H9 (cell line): ENCODE measurements around the gene WFS1. TPM values are rescaled to one million over a fixed set of nuclear protein-coding genes. Genes with fewer than 3 reads are reported as not detected.

Source experiments
- DNase-seq: peaks from one replicate; pipeline ENCODE4 v3.0.0-alpha.2; 2017
- H2AFZ ChIP-seq: one replicate; pipeline ENCODE4 v1.6.1; 2013; ENCODE audit warnings: mild to moderate bottlenecking, low read length, control low read depth, moderate library complexity
- H2AK5ac ChIP-seq: 2 replicates; pipeline ENCODE4 v1.6.1; 2013; ENCODE audit warnings: low read length, control low read depth, mixed read lengths; ENCODE audit not compliant: insufficient read length
- H2BK120ac ChIP-seq: one replicate; pipeline ENCODE4 v1.6.1; 2013; ENCODE audit warnings: low read depth, mild to moderate bottlenecking, low read length, control low read depth, inconsistent platforms; ENCODE audit not compliant: poor library complexity, severe bottlenecking
- H2BK12ac ChIP-seq: 2 replicates; pipeline ENCODE4 v1.6.1; 2013; ENCODE audit warnings: low read length, control low read depth, mixed read lengths, low read depth; ENCODE audit not compliant: insufficient read length
- H2BK15ac ChIP-seq: 2 replicates; pipeline ENCODE4 v1.6.1; 2013; ENCODE audit warnings: low read depth, low read length, control low read depth
- H2BK20ac ChIP-seq: one replicate; pipeline ENCODE4 v1.6.1; 2013; ENCODE audit warnings: low read depth, mild to moderate bottlenecking, low read length, control low read depth, inconsistent platforms; ENCODE audit not compliant: poor library complexity, severe bottlenecking
- H2BK5ac ChIP-seq: 2 replicates; pipeline ENCODE4 v1.6.1; 2013; ENCODE audit warnings: low read length, control low read depth, mixed read lengths; ENCODE audit not compliant: insufficient read length
- H3K14ac ChIP-seq: 2 replicates; pipeline ENCODE4 v1.6.1; 2013; ENCODE audit warnings: low read length, control low read depth; ENCODE audit not compliant: insufficient read depth
- H3K18ac ChIP-seq: 2 replicates; pipeline ENCODE4 v1.6.1; 2013; ENCODE audit warnings: low read depth, mild to moderate bottlenecking, mixed read lengths, low read length, control low read depth; ENCODE audit not compliant: insufficient read length
- H3K23ac ChIP-seq: 2 replicates; pipeline ENCODE4 v1.6.1; 2013; ENCODE audit warnings: low read length, control low read depth, mixed read lengths, low read depth; ENCODE audit not compliant: insufficient read length
- H3K23me2 ChIP-seq: 2 replicates; pipeline ENCODE4 v1.6.1; 2013; ENCODE audit warnings: low read depth, mild to moderate bottlenecking, mixed read lengths, low read length, control low read depth; ENCODE audit not compliant: insufficient read length, poor library complexity, severe bottlenecking
- H3K27ac ChIP-seq: 2 replicates; pipeline ENCODE4 v1.5.1; 2013; ENCODE audit warnings: low read length, control low read depth, mixed read lengths, low read depth; ENCODE audit not compliant: insufficient read length
- H3K27me3 ChIP-seq: 2 replicates; pipeline ENCODE4 v1.6.1; 2013; ENCODE audit warnings: low read length, control low read depth, inconsistent platforms; ENCODE audit not compliant: insufficient read depth
- H3K4ac ChIP-seq: 2 replicates; pipeline ENCODE4 v1.6.1; 2013; ENCODE audit warnings: low read depth, mild to moderate bottlenecking, control low read depth, inconsistent platforms, low read length, moderate library complexity
- H3K4me1 ChIP-seq: 2 replicates; pipeline ENCODE4 v1.6.1; 2013; ENCODE audit warnings: low read length, control low read depth, inconsistent platforms; ENCODE audit not compliant: insufficient read depth
- H3K4me2 ChIP-seq: 2 replicates; pipeline ENCODE4 v1.6.1; 2013; ENCODE audit warnings: low read length, control low read depth, mixed read lengths; ENCODE audit not compliant: insufficient read length, insufficient read depth
- H3K56ac ChIP-seq: 2 replicates; pipeline ENCODE4 v1.6.1; 2013; ENCODE audit warnings: low read depth, mild to moderate bottlenecking, mixed read lengths, low read length, control low read depth; ENCODE audit not compliant: insufficient read length
- H3K79me1 ChIP-seq: 2 replicates; pipeline ENCODE4 v1.6.1; 2013; ENCODE audit warnings: low read depth, mild to moderate bottlenecking, moderate library complexity, low read length, control low read depth, inconsistent platforms; ENCODE audit not compliant: insufficient read depth, poor library complexity, severe bottlenecking
- H3K79me2 ChIP-seq: 2 replicates; pipeline ENCODE4 v1.6.1; 2013; ENCODE audit warnings: low read length, control low read depth, inconsistent platforms; ENCODE audit not compliant: insufficient read depth
- H3K9ac ChIP-seq: 2 replicates; pipeline ENCODE4 v1.6.1; 2013; ENCODE audit warnings: low read length, control low read depth, mixed read lengths; ENCODE audit not compliant: insufficient read length; ENCODE audit errors: extremely low read depth
- H3K9me3 ChIP-seq: one replicate; pipeline ENCODE4 v1.6.1; 2013; ENCODE audit warnings: low read depth, low read length, inconsistent platforms; ENCODE audit not compliant: control insufficient read depth
- H3T11ph ChIP-seq: one replicate; pipeline ENCODE4 v1.6.1; 2013; ENCODE audit warnings: mild to moderate bottlenecking, low read length, control low read depth, inconsistent platforms
- H4K20me1 ChIP-seq: one replicate; pipeline ENCODE4 v1.6.1; 2013; ENCODE audit not compliant: control insufficient read depth, insufficient read length, insufficient read depth
- H4K5ac ChIP-seq: 2 replicates; pipeline ENCODE4 v1.6.1; 2013; ENCODE audit warnings: low read depth, mild to moderate bottlenecking, mixed read lengths, low read length, control low read depth; ENCODE audit not compliant: insufficient read length
- H4K8ac ChIP-seq: replicated peaks from 2 replicates; pipeline ENCODE4 v1.6.1; 2013; ENCODE audit warnings: low read length, control low read depth, mixed read lengths, low read depth; ENCODE audit not compliant: insufficient read length
- H4K91ac ChIP-seq: 2 replicates; pipeline ENCODE4 v1.6.1; 2013; ENCODE audit warnings: low read depth, mild to moderate bottlenecking, moderate library complexity, mixed read lengths, low read length, control low read depth; ENCODE audit not compliant: insufficient read length
- H3K27ac Mint-ChIP-seq, 3 experiments: 2 replicates in 2 of 3; 3 replicates in 1 of 3; pipeline ENCODE4 v1.8.0; 2020 to 2021; ENCODE audit warnings: mixed read lengths in 3 of 3, mild to moderate bottlenecking in 1 of 3, moderate library complexity in 1 of 3
- H3K27me3 Mint-ChIP-seq: 2 replicates; pipeline ENCODE4 v1.8.0; 2021; ENCODE audit warnings: low read depth, mild to moderate bottlenecking, moderate library complexity, mixed read lengths
- H3K36me3 Mint-ChIP-seq, 3 experiments: 2 replicates in 2 of 3; 3 replicates in 1 of 3; pipeline ENCODE4 v1.8.0; 2020 to 2021; ENCODE audit warnings: low read depth in 3 of 3, mixed read lengths in 3 of 3; ENCODE audit not compliant: insufficient read depth in 1 of 3
- H3K4me1 Mint-ChIP-seq, 2 experiments: 2 replicates each; pipeline ENCODE4 v1.8.0; 2020; ENCODE audit warnings: mixed read lengths in 2 of 2
- H3K4me3 Mint-ChIP-seq, 2 experiments: 2 replicates in 1 of 2; 3 replicates in 1 of 2; pipeline ENCODE4 v1.8.0; 2020 to 2021; ENCODE audit warnings: mild to moderate bottlenecking in 2 of 2, mixed read lengths in 2 of 2, moderate library complexity in 1 of 2
- H3K9me3 Mint-ChIP-seq, 2 experiments: 2 replicates in 1 of 2; 3 replicates in 1 of 2; pipeline ENCODE4 v1.8.0; 2020; ENCODE audit warnings: mild to moderate bottlenecking in 2 of 2, mixed read lengths in 2 of 2, moderate library complexity in 1 of 2
- WGBS: extraction: QIAGEN DNeasy Blood & Tissue Kit; methylation state at CpG from one replicate; pipeline ENCODE4 v1.1.7; 2013; ENCODE audit warnings: missing lambda C conversion rate, low lambda C conversion rate, mixed read lengths; ENCODE audit not compliant: insufficient read length; ENCODE audit errors: extremely low coverage; 5-methylcytosine and 5-hydroxymethylcytosine counted together
- total RNA-seq: library from RNA; stranded (reverse); gene quantifications from 2 replicates; pipeline ENCODE4 v1.2.1, GENCODE V29; 2021
- TF ChIP-seq, protein P1 (sequence below): fragments of 200-600 bp; sonication (generic); conservative IDR thresholded peaks from 3 replicates; pipeline ENCODE4 v1.8.0; 2021; ENCODE audit warnings: antibody characterized with exemption, mild to moderate bottlenecking

WFS1 gene
- total RNA-seq, 1 experiment from 2014 or later, result 18.9 TPM

DNA sequence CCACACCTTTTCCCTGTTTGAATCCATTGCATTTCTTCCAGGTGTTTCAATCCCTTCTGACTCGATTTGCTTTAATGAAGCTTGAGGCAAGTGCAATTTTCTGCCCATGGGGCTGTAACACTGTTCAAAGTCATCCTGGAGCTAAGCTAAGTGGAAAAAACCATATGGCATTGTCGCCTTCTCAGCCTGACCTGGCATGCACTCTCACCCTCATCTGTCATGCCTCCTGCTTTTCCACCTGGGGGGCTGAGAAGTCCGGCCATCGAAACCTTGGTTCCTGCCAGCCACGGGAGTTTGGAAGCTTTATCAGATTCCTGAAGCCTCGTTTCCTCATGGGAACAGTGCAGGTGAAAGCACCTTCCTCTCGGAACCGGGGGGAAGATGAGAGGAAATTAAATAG is 38.2 kb downstream of the WFS1 start:
- no peak overlapping the region for H3K27ac ChIP-seq
- H3K56ac ChIP-seq, result no peak overlapping the region
- no peak overlapping the region for H2BK15ac ChIP-seq
- no peak overlapping the region for H2BK20ac ChIP-seq
- no peaks in the 10 kb centered on the region for H3K23me2 ChIP-seq
- no peak overlapping the region for H2BK5ac ChIP-seq
- Mint-ChIP-seq H3K27ac (no peak overlapping the region), H3K27me3 (peaks cover 49% of the 10 kb centered on the region), H3K4me3 (no peak overlapping the region), H3K36me3 (peaks cover 4 to 10% (median 10%) of the 10 kb centered on the region in 3 experiments; a peak in 6 of 7 replicates), H3K9me3 (peaks cover 5 to 7% of the 10 kb centered on the region in 2 experiments; a peak in 4 of 5 replicates), H3K4me1 (peaks cover 7 to 10% of the 10 kb centered on the region in 2 experiments; a peak in 3 of 4 replicates)
- no peak overlapping the region for H2BK120ac ChIP-seq
- H3K27me3 ChIP-seq, result peaks cover 3% of the 10 kb centered on the region; the same call in 1 of the 2 replicates
- no peak overlapping the region for H3K4me2 ChIP-seq
- no peak overlapping the region for H2AFZ ChIP-seq
- H3K9me3 ChIP-seq, result no peaks in the 10 kb centered on the region
- H3K9ac ChIP-seq, result no peak overlapping the region
- no peak overlapping the region for H4K91ac ChIP-seq
- no peak overlapping the region for H4K5ac ChIP-seq
- no peaks in the 10 kb centered on the region for H3K4me1 ChIP-seq
- no peak overlapping the region for H4K8ac ChIP-seq
- no peaks in the 10 kb centered on the region for H3K79me1 ChIP-seq
- TF ChIP-seq, protein P1, sequence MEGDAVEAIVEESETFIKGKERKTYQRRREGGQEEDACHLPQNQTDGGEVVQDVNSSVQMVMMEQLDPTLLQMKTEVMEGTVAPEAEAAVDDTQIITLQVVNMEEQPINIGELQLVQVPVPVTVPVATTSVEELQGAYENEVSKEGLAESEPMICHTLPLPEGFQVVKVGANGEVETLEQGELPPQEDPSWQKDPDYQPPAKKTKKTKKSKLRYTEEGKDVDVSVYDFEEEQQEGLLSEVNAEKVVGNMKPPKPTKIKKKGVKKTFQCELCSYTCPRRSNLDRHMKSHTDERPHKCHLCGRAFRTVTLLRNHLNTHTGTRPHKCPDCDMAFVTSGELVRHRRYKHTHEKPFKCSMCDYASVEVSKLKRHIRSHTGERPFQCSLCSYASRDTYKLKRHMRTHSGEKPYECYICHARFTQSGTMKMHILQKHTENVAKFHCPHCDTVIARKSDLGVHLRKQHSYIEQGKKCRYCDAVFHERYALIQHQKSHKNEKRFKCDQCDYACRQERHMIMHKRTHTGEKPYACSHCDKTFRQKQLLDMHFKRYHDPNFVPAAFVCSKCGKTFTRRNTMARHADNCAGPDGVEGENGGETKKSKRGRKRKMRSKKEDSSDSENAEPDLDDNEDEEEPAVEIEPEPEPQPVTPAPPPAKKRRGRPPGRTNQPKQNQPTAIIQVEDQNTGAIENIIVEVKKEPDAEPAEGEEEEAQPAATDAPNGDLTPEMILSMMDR, result no peak
- H2AK5ac ChIP-seq, result no peak overlapping the region
- DNase-seq, result no peak
- no peak overlapping the region for H3K4ac ChIP-seq
- H4K20me1 ChIP-seq, result no peaks in the 10 kb centered on the region
- no peaks in the 10 kb centered on the region for H3K79me2 ChIP-seq
- no peak overlapping the region for H3K18ac ChIP-seq
- H2BK12ac ChIP-seq, result no peak overlapping the region
- no peak overlapping the region for H3K23ac ChIP-seq
- H3T11ph ChIP-seq, result no peak overlapping the region
- WGBS, result no CpG with 5 or more reads among the region's 8 CpGs
- H3K14ac ChIP-seq, result no peak overlapping the region
